Epithelial cell of prostate (primary cell): Measurements from ENCODE around the gene MEN1.

ENCODE experiments used
- DNase-seq: peaks from one replicate; pipeline ENCODE4 v3.0.0-alpha.2; 2011; ENCODE audit warnings: low read depth, low spot score
- H3K27ac ChIP-seq: fragments of 450-650 bp; 2 replicates; pipeline ENCODE4 v1.5.1; 2017; ENCODE audit warnings: mild to moderate bottlenecking

The MEN1 gene

DNA sequence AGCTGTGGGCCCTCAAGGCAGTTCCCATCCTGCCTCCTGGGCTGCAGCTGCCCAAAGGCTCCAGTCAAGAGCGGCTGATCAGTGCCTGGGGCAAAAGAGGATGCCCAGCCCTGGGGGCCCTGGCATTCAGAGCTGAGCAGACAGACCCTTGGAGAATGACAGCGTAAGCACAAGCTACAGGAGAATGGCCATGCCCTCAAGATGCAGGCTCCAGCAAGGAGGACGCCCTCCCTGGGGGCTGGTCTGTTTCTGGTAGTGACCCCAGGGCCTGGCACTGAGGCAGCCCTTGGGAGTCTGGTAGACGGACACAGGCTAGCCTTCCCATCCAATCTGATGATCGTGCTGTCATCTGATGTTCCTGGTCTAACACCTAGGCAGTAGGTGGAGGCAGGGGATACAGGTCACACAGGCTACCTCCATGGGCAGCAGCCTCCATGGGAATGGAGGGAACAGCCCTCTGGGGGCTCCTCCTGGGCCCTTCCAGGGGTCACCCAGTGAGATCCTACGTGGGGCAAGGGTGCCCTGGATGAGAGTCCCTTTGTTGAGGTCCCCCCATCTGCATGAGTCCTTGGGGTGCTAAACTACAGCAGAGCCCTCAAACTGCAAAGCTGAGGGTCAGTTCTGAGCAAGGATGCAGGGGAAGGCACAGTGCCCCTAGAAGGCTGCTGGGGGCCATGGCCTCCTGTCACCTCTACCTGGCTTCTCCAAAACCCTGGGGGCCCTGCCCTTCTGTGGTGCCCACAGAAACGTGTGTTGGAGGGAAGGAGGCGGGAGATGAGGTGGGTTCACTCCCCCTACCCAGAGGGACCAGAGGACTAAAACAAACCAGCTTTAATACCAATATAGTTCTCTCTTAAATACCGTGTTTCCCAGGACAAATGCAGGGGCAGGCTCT is 21.8 kb downstream of the MEN1 start:
- no peak for DNase-seq

DNA sequence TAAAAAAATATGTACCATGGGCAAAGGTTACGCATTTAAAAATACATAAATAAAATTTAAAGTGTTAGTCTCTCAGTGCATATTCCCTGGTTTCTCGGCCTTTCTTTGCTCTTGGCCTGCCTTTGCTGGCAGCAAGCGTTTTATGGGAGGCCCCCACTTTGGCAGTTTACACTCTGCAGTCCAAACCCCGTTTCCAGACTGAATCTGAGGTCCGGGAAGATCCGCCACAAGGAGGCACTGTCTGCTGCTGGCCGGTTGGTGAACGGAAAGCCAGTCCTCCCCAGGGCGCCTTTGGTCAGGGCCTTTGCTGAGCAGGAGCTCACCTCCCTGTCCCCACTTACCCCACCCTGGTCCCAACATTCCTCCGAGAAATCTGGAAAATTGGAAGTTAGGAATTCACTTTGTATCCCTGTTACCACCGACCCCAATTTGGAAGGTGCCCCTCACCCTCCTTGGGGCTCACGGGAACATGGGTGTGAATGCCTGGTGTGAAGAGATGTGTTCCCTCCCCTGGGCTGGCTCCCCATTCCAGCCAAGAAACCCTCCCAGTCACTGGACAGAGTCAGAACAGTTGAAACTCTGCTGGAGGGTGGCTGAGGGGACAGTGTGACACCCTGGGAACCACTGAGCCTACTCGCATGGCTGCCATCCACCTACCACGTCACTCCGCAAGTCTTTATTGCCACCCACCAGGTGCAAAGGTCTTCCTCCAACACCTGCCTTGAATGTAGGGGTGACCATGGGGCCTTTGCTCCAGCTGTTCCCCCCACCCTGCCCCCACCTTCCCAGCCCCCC is 22.6 kb downstream of the MEN1 start:
- H3K27ac ChIP-seq = no peak overlapping the region
- no peak for DNase-seq

More for the DNA sequence above, 21.8 kb downstream of the MEN1 start:
- no peak overlapping the region for H3K27ac ChIP-seq

DNA sequence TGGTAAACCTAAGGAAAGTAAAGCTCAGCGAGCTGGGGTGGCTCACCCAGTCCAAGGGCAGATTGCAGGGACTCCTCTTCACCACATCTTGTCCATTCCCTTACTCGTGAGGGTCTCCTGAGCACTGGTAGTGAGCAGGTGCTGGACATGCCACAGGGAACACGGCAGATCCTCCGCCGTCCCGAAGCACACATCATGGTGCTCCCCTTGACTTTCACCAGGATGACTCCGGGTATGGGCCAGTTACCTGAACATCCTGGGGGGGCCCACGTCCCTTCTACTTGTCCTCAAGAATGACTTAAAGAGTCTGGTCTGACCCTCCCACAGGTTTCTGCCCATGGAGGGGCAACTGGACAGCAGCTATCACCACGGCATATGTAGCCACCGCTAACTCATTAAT is 24.0 kb downstream of the MEN1 start:
- H3K27ac ChIP-seq = no peak overlapping the region
- no peak for DNase-seq

DNA sequence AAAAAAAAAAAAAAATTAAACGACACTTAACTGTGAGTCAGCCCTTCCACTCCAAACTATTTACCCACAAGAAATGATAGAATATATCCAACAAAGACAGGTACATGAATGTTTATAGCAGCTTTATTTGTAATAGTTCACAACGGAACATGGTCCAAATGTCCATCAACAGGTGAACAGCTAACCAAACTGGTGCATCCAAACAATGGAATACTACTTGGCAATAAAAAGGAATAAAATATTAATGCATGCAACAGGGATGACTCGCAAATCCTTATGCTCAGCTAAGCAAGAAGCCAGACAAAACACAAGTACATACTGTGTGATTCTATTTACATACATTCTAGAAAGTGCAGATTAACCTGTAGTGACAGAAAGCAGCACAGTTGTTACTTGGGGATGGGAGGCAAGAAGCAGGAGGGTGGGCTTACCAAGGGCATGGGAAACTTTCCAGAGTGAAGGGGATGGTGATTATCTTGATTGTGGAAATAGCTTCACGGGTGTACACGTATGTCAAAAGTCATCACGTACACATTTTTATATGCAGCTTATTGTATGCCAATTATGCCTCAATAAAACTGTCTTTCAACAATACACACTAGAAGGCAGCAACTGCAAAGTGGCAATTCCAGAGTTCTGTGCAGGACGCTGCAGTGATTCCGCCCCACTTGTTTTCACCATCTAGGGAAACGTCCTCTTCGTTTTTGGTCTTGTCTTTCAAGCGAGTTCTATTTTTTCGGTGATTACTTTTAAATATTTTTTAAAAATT is 25.4 kb downstream of the MEN1 start:
- no peak overlapping the region for H3K27ac ChIP-seq
- DNase-seq = no peak

DNA sequence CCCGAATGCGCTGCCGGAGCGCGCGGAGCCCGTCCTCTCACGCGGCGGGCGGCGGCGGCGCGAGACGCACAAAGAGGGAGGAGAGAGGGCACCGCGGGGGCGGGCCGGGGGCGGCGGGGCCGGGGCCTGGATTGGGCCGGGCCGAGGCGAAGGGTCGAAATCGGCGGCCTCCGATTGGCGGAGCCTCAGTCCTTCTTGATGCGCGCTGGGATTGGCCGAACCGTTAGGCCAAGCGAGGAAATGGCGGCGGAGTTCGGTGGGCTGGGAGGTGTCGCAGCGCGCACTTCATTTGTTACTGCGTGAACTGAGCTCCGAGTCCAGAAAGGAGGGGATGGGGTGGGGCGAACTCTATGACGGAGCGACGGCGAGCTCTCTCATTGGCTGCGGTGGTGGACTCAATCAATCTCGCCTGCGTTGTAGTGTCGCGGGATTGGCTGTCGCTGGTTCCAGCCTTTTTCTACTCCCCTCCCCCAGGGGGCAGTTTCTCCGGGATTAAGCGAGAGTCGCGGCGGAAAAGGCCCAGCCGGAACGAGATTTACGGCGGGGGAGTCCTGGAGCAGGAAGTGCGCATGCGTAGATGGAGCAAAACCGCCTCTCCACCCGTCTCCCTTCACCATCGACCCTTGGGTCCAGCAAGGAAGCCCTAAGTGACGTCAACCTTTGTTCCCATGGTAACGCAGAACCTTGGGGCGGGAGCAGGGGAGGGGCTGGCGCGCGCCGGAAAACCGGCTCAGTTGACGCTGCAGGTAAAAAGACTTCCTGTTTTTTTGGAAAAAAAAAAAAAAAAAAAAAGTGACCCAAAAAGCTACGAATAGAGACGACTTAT is 31.7 kb downstream of the MEN1 start, which contains the start of gene SF1:
Gene SF1 (minus strand): TSS at position 70 of the 826 bp plus-strand sequence. CDS start 150 bp downstream, outside the sequence.
- peak; percentile 98 for DNase-seq
- H3K27ac ChIP-seq = peak within 1 kb of the TSS; percentile 98

DNA sequence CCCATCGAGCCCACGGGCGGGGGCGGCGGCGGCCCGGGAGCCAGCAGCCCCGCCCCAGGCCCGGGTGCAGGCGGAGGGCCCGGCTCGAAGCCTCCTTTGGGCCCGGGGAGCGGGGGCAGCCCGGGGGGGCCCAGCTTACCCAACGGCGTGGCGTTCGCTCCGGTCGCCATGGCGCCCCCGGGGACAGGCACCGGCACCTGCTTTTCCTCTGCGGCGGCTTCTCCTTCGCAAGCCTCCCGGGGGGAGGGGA is 32.2 kb downstream of the MEN1 start:
- H3K27ac ChIP-seq = peak overlapping the region; percentile 98
- DNase-seq = no peak

DNA sequence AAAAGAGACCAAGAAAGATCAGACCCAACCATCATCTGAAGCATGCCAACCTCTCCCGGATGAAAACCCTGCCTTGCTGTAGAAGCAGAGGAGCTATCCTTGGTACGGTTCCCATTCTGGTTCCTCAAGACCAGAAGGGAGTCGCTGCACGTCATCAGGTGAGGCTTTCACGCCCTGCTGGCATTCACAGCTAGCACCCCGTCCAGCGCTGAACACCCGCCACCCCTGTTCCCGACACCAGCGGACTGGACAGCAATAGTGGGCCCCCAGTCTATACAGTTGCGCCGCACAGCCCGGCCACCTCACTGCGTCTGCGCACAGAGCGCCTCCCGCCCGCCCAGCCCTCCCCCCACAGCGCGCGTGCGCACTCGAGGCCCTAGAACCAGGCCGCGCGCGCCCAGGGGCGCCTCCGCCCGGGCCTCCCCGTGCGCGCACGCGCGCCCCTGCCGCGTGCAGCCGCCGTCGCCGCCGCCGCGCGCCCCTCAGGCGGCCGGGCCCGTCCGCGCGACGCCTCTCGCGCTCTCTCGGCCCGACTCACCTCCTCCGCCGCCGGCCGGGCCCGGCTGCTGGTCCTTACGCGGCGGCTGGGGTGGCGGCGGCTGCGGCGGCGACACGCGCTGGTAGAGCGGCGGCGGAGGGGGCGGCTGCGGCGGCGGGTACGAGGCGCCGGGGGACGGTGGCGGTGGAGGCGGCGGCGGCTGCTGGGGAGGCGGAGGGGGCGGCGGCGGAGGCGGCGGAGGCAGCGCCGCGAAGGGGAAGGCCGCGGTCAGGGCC is 32.7 kb downstream of the MEN1 start:
- peak overlapping the region; percentile 98 for H3K27ac ChIP-seq
- DNase-seq = peak; percentile 57

DNA sequence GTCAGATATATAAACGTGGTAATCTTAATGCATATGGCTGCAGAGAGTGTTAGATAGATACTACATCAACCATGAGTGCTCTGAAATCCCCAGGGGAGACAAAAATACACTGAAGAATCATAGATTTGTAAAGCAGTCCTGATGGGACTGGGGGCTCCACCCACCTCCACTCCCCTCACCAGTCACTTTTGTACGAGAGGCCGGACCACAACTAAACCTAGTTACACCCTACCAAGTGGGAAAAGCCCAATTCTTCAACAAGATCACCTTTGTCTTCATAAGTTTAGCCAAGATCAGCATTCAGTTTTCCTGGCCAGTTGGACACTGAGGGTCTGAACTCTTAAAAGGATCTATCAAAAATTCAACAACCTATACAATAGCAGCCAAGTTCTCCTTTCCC is 33.5 kb downstream of the MEN1 start:
- DNase-seq = no peak
- peak overlapping the region; percentile 98 for H3K27ac ChIP-seq

DNA sequence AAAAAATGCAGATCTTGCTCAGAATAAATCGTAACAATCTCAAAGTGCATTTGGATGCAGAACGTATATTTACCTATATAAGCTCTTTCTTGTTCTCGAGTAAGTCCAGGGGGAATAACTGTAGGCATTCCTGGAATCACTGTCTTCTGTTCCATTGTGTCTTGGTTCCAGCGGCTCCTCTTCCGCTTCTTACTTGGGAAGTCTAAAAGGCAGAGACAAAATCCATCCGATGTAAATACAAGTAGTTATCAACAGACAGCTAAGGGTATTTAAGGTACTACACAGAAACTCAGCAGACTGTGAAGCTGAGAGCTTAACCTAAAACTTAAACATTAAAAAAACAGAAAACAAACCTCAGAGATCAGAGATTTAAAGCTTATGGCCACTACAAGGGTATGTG is 33.9 kb downstream of the MEN1 start:
- H3K27ac ChIP-seq = no peak overlapping the region
- no peak for DNase-seq

DNA sequence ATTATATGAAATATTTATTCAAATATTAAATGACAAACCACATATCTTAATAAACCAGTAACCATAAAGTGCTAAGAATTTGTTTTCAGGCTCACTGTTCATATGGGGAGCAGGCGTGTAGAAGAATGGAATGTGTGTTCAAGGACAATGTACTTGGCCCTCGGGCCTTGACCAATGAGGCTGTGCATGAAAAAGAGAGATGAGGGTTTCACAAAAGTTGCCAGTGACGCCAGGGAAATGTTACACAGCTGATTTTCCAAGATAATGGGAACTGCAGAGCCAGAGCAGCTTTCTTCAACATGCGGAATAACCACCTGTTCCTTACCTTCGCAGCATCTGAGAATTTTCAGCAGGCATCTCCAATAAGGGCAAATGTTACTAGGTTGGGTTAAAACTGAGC is 36.2 kb downstream of the MEN1 start:
- DNase-seq = no peak
- no peak overlapping the region for H3K27ac ChIP-seq

DNA sequence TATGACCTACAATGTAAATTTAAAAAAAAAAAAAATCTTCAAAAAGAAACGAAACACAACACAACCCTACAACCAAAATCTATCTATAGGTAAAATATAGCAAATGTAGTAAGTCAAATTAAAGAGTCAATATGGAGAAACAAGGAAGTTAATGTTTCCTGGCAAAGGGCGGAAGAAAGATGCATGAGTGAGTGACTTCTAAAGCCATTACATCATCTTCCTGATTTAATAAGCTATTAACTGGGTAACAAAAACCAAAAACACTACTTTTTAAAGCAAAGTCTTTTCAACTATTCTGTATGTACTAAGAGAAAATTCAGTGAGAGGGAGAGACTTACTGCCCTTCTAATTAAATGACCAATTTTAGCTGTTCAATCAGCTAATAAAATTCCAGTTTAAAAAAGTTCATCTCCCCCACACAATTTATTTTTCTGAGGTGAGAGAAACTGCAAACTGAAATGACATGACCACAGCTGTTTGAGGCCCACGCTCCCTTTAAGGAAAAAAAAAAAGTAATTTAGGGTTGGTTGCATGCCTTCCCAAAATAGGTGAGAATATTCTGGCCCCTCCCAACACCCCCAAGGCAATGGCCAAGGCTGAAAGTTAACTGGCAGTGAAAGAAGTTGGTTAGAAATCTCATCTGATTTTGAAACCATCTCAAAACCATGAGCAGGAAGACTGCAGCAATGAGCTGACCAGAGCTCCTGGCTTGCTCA is 37.9 kb downstream of the MEN1 start:
- DNase-seq = no peak
- H3K27ac ChIP-seq = peak overlapping the region; percentile 56

DNA sequence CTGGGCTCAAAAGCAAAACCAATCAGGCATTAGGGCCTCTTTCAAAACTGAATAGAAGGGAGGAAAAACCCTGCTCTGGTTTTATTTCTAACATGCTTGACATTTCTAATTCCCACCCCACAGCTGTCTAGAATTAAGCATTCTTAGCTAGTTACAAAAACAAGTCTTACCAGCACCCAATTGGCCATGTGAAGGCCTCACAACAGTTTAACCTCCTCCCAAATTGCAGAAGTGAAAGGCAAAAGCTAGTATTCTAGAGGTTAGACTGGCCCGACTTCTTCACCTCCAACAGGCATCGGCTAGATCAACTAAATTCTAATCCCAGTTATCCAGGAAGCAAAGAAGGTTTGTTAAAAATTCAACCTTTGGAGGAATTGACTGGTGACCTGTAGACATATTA is 38.5 kb downstream of the MEN1 start:
- peak overlapping the region; percentile 56 for H3K27ac ChIP-seq
- DNase-seq = no peak

DNA sequence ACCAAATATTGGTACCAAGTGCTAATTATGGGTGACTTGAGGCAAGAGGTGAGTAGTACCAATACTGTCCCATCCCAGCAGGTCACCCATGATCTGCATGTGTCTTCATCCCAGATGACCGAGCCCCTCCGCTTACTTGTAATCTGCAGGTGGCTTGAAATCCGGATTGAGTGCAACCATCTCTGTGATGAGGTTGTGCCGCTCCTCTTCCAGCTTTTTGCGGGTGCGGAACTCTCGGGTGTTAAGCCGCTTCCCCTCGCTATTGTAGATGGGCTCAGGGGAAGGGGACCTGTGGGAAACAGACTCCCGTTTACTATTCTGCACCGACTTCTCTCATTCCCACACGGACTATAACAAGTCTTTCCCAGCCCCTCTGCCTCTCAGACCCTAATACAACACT is 40.2 kb downstream of the MEN1 start:
- H3K27ac ChIP-seq = no peak overlapping the region

DNA sequence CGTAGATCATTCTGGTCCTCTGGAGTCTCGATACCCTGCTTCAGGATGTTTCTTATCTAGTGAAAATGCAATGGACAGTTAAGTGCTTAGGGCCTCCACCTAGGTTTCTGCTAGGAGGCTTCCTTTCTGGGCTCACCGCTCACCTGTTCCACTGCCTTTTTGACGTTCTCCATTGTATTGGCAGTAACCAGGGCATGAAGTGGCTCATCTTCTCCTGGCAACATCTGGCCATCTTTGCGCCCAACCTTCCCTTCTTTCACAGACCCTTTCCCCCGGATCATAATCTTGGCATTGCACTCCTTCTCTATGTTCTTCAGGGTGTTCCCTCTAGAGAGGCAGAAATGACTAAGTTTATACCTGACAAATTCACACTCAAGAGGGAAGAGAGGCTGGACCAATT is 41.1 kb downstream of the MEN1 start:
- H3K27ac ChIP-seq = no peak overlapping the region
- no peak for DNase-seq

More for the DNA sequence above, 40.2 kb downstream of the MEN1 start:
- no peak for DNase-seq

DNA sequence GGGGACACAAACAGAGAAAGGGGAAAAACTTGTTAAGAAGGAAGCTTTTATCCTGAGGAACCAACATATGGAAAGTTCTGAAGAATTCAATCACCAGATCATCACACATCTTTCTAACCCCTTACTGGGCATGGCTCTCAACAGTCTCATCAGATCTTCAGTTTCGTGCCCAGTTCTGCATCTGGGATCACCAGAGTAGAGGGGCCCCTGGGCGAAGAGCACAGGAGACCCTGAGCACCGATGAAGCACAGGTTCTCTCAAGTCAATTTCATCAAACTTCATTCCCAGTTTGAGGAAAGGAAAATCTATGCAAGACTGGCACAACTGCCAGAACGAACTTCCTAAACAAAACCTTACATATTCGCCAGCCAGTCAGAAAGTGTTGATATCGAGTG is 42.1 kb downstream of the MEN1 start:
- DNase-seq = no peak
- H3K27ac ChIP-seq = no peak overlapping the region

DNA sequence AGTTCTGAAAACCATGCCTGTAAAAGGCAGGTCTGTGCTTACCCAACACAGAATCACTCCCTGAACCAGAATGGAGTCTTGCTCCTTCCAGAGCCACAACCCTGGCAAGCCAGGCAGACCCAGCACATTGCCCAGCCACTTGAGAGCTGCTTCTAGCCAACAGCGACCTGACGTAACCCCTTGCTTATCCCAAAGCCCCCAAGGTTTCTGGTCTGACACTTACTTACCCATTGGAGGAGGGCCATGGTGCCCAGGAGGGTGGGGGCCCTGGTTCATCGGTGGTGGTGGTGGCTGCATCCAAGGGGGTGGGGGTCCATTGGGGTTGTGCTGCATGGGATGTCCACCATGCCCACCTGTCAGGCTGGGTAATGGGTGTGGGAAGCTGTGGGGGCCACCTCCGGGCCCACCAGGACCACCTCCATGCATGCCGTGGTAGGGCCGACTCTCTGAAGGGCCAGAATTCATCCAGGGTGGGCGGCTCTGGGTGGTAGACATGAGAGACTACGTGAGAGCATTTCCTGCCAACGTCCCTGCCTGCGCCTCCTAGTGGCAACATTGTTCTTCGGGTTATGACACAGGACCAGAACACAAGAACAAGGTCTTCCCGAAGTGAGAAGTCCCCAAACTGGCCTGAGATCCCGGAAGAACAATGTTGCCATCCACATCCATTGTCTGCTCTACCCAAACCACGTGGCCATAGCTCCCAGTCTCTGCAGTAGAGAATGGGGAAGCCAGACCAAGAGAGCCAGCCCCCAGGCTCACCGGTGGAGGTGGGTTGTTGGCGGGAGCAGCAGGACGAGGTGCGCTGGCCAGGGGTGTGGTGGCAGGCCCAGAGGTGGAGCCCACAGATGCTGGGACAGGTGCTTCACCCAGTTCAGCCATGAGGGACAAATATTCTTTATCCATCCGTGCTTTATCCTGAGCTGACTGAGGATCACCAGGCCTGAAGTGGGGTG is 42.7 kb downstream of the MEN1 start:
- DNase-seq = no peak
- no peak overlapping the region for H3K27ac ChIP-seq

DNA sequence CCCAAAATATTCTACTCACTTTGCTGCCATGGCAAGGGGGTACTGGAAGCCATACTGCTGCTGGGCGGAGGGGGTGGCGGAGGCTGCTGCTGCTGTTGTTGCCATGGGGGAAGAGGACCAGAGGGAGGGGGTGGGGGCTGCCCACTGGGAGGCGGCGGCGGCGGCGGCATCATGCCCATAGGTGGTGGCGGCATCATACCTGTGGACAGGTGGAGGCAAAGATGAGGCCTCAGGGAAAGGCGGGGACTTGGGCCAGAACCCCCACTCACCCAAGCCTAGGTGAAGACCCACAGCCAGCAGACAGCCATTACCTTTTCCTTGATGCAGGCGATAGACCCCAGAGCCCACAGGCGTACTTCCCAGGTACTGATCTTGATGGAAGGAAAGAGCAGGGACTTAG is 43.5 kb downstream of the MEN1 start:
- no peak for DNase-seq
- H3K27ac ChIP-seq = no peak overlapping the region
